NB4 (cell line): ENCODE data around the gene STEAP3.

ENCODE experiments used
- CTCF ChIP-seq: IDR thresholded peaks from one replicate; pipeline ENCODE4 v1.5.1; 2012; ENCODE audit warnings: low read depth, low read length
- POLR2A ChIP-seq: IDR thresholded peaks from 2 replicates; pipeline ENCODE4 v1.6.1; 2011; ENCODE audit warnings: mild to moderate bottlenecking; ENCODE audit not compliant: insufficient read length; ENCODE audit errors: extremely low read depth

GRCh38 chr2:119259296-119259860 lies 35.7 kb downstream of the STEAP3 start:
- no peak for TF ChIP-seq CTCF
- no peak for TF ChIP-seq POLR2A
